ENCODE measurements around the gene PAGE3.

- TF ChIP-seq MAFK (IDR thresholded peaks at IDR 0.05; ENCODE audit: low read length): no peak
- TF ChIP-seq ZNF76 (CRISPR knock-in tag; IDR thresholded peaks at IDR 0.05; ENCODE audit: borderline replicate concordance): no peak
- no peak for TF ChIP-seq TCF7 (IDR thresholded peaks at IDR 0.05; ENCODE audit: borderline replicate concordance)
- no peak for TF ChIP-seq NFYB (IDR thresholded peaks at IDR 0.05; ENCODE audit: extremely low read depth, insufficient read length)
- no peak for TF ChIP-seq MEF2A (IDR thresholded peaks at IDR 0.05; ENCODE audit: control insufficient read depth, low read depth, low read length)
- TF ChIP-seq CTCF (IDR thresholded peaks at IDR 0.05 in 2 of 3, conservative IDR thresholded peaks at IDR 0.05 in 1 of 3; ENCODE audit: insufficient read depth in 2 of 3, low read depth in 1 of 3, low read length in 3 of 3): no peak
- TF ChIP-seq ATF2 (CRISPR knock-in tag; IDR thresholded peaks at IDR 0.05): no peak
- no peak for TF ChIP-seq ZNF263 (CRISPR knock-in tag; IDR thresholded peaks at IDR 0.05; ENCODE audit: borderline replicate concordance)
- no peak for TF ChIP-seq TSC22D4 (tag; IDR thresholded peaks at IDR 0.05)
Observed at GRCh38 chrX:55260806-55261205, 3.9 kb downstream of the PAGE3 start.
